ENCODE measurements around the gene ZNF385B.

The ZNF385B gene

GRCh38 chr2:179876266-179876665 is 14.9 kb upstream of the ZNF385B start:
- H3K27me3 ChIP-seq (replicated peaks; ENCODE audit: insufficient read depth, low read length): no peaks in the 10 kb centered on the region
- no peak overlapping the region for H2AFZ ChIP-seq (ENCODE audit: low read length)
- peaks cover 23% of the 10 kb centered on the region for H3K4me1 ChIP-seq (ENCODE audit: low read length)
- peaks cover 6% of the 10 kb centered on the region; the same call in 1 of the 2 replicates for H3F3A ChIP-seq (ENCODE audit: insufficient read depth, low read length)
- peak overlapping the region; percentile 46; the same call in 1 of the 2 replicates for H3K4me2 ChIP-seq (ENCODE audit: low read depth, low read length)
- H4K20me1 ChIP-seq (ENCODE audit: insufficient read depth, low read length): no peaks in the 10 kb centered on the region
- H3K4me3 ChIP-seq (ENCODE audit: low read length): no peak overlapping the region
- no peaks in the 10 kb centered on the region for H3K36me3 ChIP-seq (replicated peaks; ENCODE audit: insufficient read depth, low read length)
- no peak overlapping the region for H3K9ac ChIP-seq (ENCODE audit: low read length)
- H3K9me3 ChIP-seq (replicated peaks; ENCODE audit: insufficient read depth, low read length): no peaks in the 10 kb centered on the region
- H3K9me2 ChIP-seq (replicated peaks; ENCODE audit: insufficient read depth, low read length): no peaks in the 10 kb centered on the region
- no peak for TF ChIP-seq EZH2phosphoT487 (IDR thresholded peaks at IDR 0.05; ENCODE audit: low read length)
- TF ChIP-seq, protein P1, sequence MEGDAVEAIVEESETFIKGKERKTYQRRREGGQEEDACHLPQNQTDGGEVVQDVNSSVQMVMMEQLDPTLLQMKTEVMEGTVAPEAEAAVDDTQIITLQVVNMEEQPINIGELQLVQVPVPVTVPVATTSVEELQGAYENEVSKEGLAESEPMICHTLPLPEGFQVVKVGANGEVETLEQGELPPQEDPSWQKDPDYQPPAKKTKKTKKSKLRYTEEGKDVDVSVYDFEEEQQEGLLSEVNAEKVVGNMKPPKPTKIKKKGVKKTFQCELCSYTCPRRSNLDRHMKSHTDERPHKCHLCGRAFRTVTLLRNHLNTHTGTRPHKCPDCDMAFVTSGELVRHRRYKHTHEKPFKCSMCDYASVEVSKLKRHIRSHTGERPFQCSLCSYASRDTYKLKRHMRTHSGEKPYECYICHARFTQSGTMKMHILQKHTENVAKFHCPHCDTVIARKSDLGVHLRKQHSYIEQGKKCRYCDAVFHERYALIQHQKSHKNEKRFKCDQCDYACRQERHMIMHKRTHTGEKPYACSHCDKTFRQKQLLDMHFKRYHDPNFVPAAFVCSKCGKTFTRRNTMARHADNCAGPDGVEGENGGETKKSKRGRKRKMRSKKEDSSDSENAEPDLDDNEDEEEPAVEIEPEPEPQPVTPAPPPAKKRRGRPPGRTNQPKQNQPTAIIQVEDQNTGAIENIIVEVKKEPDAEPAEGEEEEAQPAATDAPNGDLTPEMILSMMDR (IDR thresholded peaks at IDR 0.05; ENCODE audit: low read length): peak; percentile 22; the same call in 1 of the 2 replicates
- TF ChIP-seq EZH2 (optimal IDR thresholded peaks at IDR 0.05; ENCODE audit: low read depth, low read length): no peak
- peak overlapping the region; percentile 45; the same call in 1 of the 2 replicates for H3K27ac ChIP-seq (ENCODE audit: low read length)
- H3K79me2 ChIP-seq (ENCODE audit: low read length): no peaks in the 10 kb centered on the region
- no peak for DNase-seq

- no peak for DNase-seq
- Histone ChIP-seq H3K27me3 (replicated peaks; ENCODE audit: insufficient read depth, low read length) (no peaks in the 10 kb centered on the region), H3K9me3 (replicated peaks; ENCODE audit: insufficient read depth, low read length) (no peaks in the 10 kb centered on the region), H2AFZ (ENCODE audit: low read length) (peak overlapping the region; percentile 23), H3K4me3 (ENCODE audit: low read length) (0 out of 2 replicates have a peak overlapping the region, but pooled peaks have one; percentile 11), H4K20me1 (ENCODE audit: insufficient read depth, low read length) (no peaks in the 10 kb centered on the region), H3K36me3 (replicated peaks; ENCODE audit: insufficient read depth, low read length) (no peaks in the 10 kb centered on the region), H3K9ac (ENCODE audit: low read length) (peak overlapping the region; percentile 1; the same call in 1 of the 2 replicates), H3K9me2 (replicated peaks; ENCODE audit: insufficient read depth, low read length) (no peaks in the 10 kb centered on the region), H3F3A (ENCODE audit: insufficient read depth, low read length) (peaks cover 6% of the 10 kb centered on the region; the same call in 1 of the 2 replicates), H3K79me2 (ENCODE audit: low read length) (no peaks in the 10 kb centered on the region), H3K27ac (ENCODE audit: low read length) (peak overlapping the region; percentile 45; the same call in 1 of the 2 replicates), H3K4me1 (ENCODE audit: low read length) (peaks cover 23% of the 10 kb centered on the region), H3K4me2 (ENCODE audit: low read depth, low read length) (peak overlapping the region; percentile 46)
- TF ChIP-seq EZH2 (optimal IDR thresholded peaks at IDR 0.05; ENCODE audit: low read depth, low read length) (no peak), EZH2phosphoT487 (IDR thresholded peaks at IDR 0.05; ENCODE audit: low read length) (no peak)
- TF ChIP-seq, protein P1 (IDR thresholded peaks at IDR 0.05; ENCODE audit: low read length): no peak
Measured at GRCh38 chr2:179875864-179876263, 14.5 kb upstream of the ZNF385B start.

DNA sequence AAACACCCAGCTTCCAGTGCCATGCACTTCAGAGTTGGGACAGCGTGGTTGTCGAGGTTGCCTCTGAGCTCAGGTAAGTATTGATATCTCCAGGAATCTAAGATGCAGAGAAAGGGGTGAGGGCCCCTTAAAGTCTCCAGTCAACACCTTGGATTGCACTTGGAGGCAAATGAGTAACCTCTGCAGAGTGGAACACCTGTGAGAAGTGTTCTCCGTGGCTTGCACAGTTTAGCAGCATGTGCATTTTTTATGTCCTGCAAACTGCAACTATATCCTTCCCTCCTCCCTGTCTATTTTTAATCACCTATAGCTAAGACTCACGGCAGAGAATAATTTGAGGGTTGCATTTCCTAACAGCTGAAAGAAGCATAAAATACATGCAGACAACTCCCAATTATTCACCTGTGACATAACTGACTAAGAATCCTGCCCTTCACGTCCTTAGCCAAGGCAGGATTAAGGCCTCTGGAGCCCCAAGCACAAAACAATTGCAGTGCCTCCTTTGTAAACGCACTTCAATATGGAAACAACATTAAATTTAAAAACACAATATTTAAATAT is 1.6 kb upstream of the ZNF385B start:
- Histone ChIP-seq H3K27ac (ENCODE audit: low read length) (no peak overlapping the region), H3K9me3 (replicated peaks; ENCODE audit: insufficient read depth, low read length) (no peaks in the 10 kb centered on the region), H3K9ac (ENCODE audit: low read length) (no peak overlapping the region), H3K36me3 (replicated peaks; ENCODE audit: insufficient read depth, low read length) (no peaks in the 10 kb centered on the region), H4K20me1 (ENCODE audit: insufficient read depth, low read length) (no peaks in the 10 kb centered on the region), H3K4me1 (ENCODE audit: low read length) (no peaks in the 10 kb centered on the region), H3K27me3 (replicated peaks; ENCODE audit: insufficient read depth, low read length) (0 out of 2 replicates have a peak, but pooled peaks cover 12% of the 10 kb centered on the region), H3F3A (ENCODE audit: insufficient read depth, low read length) (no peaks in the 10 kb centered on the region), H2AFZ (ENCODE audit: low read length) (no peak overlapping the region), H3K4me2 (ENCODE audit: low read depth, low read length) (no peak overlapping the region), H3K9me2 (replicated peaks; ENCODE audit: insufficient read depth, low read length) (no peaks in the 10 kb centered on the region), H3K4me3 (ENCODE audit: low read length) (no peak overlapping the region), H3K79me2 (ENCODE audit: low read length) (no peaks in the 10 kb centered on the region; the same call in 1 of the 2 replicates)
- DNase-seq: no peak
- TF ChIP-seq EZH2 (optimal IDR thresholded peaks at IDR 0.05; ENCODE audit: low read depth, low read length) (no peak), EZH2phosphoT487 (IDR thresholded peaks at IDR 0.05; ENCODE audit: low read length) (no peak)
- TF ChIP-seq, protein P1 (IDR thresholded peaks at IDR 0.05; ENCODE audit: low read length): no peak

All from MM.1S (cell line).